Hippocampal formation (tissue), 2 donors: ENCODE measurements around the gene IFFO2.

Experiments
- DNase-seq, 2 donors: peaks; one replicate each; lab custom pipeline; 2025; lab: John Stamatoyannopoulos, UW

Gene IFFO2

DNA sequence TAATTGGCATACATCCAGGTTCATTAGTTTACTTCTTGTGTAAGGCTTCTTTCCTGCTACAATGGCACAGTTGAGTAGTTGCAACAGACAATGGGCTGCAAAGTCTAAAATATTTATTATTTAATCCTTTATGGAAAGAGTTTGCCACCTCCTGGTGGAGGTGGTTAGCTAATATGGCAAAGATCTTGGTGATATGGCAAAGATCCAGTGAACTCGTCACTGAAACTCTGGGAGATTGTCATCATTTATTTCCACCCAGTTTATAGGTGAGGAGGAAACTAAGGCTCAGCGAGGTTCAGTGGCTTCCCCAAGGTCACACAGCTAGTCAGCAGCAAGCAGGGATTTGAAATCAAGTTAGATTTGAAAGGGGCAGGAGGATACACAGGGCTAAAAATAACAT lies 16.1 kb upstream of the IFFO2 start:
- DNase-seq: no peak

DNA sequence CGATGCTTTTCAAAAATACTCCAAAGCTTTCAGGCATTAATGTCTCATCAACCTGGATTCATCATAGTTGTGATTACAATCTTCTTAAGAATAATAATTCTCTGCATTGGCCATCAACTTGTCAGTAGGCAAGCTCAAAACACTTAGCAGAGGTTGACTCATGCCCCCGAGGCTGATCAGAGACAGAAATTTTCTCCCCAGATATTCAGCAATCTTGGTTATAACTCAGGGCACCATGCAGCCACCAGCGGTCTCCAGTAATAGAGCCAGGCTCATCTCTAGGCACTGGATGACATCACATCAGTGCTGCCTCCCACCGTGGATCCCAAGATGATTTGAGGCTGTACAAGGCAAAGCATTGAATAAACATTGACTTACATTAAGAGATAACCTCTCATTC lies 14.3 kb upstream of the IFFO2 start:
- DNase-seq: no peak

DNA sequence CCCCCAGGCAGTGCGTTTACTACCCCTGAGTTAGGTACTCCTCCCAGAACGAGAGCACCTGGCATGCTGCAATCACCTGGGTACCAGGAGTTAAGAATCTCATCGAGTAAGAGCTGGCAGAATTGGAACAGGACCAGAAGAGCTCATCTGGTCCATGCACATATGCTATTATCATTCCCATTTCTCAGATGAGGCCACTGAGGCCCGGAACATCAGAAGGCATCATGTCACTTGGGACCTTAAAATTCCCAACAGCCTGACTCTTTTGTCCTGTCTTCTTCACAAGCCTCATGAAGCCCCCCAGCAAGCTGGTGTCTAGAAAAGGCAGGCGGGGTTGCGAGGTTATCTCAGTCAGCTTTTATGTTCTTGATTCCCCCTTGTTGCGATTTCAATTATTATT lies 13.9 kb upstream of the IFFO2 start:
- DNase-seq: no peak

DNA sequence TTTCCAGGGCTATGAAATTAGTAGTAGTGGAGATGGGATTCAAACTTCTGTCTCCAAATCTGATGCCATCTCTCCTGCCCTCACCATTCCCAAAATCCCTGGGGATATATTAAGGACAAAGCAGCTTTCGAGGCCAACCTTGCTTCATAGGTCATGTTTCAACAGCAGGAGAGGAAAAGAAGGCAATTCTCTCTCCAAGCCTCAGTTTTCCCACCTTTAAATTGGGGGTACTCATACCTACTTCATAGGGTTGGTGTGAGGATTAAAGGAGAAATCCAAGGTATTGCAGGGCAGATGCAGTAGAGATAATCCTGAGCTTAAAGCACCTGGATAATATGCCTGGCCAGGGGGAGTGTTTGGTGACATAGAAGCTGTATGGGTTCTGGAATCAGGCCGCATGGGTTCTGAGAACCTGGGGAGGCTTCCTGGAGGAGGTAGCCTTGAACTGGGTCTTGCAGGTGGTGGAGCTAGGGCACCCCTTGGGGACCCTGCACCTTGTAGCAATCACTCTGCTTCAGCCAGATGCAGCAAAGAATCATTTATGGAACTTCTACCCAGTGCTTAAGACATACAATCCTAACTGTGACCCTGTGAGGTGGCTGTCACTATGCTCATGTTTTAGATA lies 10.7 kb upstream of the IFFO2 start:
- DNase-seq: no peak

DNA sequence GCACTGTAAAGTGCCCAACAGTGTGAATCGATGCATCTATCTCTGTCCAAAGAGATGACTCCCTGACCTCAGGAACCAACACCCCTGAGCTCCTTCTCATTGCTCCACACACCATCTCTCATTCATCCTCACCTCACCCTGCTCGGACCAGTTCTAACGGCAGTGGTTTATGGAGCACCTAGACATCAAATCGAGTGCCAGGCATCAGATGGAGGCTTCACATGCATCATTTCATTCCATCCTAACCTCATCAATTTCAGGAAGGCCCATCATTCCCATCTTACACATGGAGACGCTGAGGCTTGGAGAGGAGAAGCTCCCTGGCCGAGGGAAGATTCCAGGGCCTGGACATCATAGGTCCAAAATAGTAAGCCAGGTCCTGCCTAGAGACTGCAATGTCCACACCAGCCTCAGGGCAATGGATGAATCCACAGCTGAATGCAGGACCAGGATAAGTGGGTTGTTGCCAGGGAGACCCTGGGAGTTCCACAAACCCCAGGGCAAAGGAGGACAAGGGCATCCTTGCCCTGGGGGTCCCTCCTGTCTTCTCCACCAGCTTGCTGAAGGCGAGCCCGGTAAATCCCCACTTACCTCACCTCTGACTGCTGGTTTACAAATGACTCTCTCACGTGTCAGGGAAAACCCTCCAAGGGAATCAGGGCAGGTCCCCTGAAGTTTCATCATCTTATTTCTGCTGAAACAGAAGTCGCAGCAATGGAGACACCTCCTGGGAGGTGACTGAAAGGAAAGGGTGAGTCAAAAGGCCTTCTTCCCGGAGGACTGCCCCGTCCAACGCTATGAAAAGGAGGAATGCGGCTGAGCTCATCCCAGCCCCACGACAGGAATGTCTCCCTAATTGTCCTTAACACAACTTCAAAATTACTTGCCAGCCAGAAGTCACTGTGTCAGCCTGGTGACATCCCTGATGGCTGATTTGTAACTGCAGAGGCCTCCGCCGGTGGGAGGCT lies 9.0 kb upstream of the IFFO2 start:
- no peak for DNase-seq

DNA sequence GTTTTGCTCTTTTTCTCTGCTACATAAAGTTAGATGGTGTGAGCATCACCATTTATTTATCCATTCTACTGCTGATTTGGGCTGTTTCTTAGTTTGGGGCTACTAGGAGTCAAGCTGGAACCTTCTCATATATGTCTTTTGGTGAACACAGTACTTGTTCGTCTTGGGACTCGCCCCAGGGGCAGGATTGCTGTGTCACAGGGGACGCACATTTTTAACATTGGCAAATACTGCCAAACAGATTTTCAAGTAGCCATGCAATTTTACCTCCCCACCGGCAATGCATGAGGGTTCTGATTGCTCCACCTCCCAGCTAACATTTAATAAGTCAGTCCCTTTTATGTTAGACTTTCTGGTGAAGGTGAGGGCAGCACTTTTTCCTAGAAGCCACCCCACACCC lies 7.5 kb upstream of the IFFO2 start:
- DNase-seq: no peak

DNA sequence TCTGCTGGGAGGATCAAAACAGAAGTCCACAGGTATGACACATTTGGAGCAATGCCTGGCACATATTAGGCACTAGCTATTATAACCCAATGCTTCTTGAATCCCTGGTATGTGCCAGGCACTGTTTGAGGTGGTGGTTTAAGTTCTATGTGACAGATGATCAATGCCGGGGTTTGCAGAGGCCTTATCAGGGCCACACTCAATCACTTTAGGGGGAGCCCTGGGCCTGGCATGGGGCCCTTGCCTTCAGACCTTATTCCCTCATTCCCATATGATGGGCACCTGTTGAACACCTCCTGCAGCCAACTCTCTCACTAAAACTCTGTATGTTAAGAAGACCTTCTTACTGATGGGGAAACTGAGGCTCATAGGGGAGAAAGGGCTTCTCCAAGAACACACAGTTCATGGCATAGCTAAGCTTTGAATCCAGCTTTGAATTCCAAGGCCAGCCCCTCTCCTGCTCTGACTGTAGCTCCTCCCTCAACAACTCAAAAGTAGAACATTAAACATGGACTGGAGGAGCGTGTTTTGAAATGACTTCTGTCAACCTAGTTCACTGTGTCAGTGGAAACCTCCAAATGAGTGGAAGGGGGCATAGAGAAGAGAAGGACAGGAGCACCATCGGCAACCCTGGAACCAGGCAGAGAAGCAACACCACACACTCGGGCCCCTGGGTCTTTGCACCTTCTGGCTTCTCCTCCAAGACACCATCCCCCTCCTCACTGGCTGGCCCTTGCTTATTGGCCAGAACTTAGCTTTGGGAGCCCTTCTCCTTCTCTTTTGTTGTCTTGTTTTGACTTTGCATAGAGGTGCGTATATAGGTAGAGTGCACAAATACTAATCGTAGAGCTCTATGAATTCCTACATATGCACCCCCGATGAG lies 6.6 kb upstream of the IFFO2 start:
- DNase-seq: no peak

DNA sequence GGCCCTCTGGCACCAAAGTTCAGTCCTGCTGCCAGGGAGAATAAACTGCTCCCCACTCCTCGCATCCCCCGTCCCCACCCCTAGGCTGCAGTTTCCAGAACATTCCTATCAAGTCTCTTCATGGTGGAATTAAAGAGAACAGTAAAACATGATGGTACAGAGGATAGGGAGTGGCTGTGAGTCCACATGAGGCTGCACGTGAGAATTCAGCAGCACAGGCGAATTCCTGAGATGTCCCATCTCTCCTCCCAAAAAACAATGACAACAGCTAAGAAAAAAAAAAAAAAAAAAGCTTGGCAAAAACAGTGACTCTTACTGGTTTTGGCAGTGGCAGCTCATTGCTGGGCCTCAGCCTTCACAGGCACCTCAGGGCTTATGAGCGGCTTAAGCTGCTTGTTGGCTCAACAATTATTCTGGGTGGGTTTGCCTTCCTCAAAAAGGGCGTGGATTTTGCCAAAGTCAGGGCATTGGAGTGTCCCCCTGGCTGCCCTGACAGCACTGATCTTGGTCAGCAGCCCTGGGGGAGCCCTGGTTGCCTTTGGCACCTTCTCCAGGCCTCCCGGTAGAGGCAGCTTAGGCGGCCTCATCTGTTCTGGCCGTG lies 5.7 kb upstream of the IFFO2 start:
- no peak for DNase-seq

DNA sequence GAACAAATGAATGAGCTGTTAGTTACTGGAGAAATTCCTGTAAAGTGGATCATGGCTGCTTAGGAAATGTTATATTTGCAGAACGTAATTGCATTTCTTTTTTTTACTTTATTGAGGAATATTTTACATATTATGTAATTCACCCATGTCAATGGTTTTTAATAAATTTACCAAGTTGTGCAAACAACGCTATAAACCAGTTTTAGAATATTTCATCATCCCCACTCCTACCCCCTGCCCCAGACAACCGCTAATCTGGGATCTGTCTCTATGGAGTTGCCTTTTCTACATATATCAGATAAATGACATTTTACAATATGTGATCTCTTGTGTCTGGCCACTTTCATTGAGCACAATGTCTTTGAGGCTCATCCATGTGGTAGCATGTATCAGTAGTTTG lies 4.3 kb upstream of the IFFO2 start:
- DNase-seq: no peak

DNA sequence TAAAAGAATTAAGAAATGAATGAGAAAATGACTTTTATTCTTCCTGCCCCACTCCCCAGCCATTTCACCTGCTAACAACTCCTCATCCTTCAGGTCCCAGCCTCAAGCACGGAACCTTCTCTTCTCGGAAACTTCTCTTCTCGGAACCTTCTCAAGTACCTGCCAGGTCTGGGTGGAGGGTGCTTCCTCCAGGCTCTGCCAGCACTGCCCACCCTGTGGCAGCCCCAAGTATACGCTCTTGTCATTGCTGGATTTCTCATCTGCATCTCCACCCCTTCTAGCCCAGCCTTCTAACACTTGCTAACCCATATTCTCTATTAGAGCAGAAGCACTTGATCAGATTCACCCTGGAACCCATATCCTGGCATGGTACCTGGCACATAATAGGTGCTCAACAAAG lies 3.9 kb upstream of the IFFO2 start:
- DNase-seq: no peak

DNA sequence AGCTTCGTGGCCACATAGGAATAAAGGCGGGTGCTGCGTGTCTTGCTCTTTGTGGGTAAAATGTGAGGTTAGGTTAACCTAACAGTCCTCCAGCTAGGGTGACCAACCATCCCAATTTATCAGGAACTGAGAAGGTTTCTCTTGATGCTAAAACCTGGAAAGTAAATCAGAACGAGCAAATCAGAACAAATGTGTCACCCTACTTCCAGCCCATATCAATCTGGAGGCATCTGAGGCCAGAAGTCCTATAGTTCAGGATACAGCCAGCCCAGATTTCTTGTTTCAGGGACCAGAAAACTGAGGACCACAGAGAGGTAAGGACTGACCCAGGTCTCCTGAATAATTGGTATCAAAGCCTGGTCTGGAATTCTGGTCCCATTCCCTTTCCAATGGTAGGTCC lies 3.1 kb upstream of the IFFO2 start:
- no peak for DNase-seq

DNA sequence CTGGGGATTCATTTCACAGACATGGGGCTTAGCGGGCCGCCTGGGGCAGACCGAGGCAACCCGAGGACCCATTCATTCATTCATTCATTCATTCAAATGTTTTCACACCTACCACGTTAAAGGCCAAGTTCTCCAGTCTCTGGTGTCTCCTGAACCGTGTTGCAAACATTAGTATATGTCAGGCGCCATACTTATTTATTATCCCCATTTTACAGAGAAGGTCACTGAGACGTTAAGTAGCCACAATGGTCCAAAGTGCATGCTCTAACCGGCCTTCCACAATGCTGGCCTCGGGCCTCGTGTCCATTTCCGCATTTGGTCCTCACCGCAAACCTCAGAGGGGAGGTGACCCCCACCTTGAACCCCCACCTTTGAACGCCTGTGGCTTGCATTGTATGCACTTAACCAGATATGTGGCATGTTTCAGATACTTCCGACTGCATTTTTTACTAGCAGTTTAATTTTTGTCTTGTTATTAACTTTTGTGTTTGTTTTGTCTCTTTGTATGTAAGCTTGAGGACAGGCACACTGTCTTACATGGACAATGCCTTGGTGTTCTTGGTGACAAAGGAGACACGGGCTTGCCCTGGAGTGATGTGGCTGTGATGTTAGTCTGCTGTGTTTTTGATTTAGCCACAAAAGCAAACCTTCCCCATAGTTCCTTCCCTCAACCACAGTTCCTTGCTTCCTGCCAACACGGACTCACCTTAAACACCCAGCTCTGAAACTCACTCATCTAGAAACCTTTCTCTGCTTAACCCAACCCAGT lies 1.2 kb upstream of the IFFO2 start:
- DNase-seq: no peak

DNA sequence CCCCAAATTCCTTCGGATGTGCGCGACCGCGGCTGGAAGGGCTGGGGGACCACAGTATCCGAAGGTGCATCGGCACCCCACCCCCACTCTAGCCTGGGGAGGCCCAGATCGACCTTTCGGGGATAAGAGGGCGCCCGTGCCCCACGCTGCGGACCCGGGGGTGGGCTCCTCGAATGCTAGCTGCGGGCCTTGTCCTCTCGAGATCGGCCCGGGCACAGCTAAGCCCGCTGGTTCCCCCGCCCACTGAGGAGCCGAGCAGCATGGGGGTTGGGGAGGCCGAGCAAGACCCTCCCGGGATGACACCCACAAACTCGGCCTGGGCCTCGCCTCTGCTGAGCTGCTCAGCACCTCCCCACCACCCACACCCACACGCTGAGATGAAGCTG lies 653 bp upstream of the IFFO2 start:
- DNase-seq: no peak

DNA sequence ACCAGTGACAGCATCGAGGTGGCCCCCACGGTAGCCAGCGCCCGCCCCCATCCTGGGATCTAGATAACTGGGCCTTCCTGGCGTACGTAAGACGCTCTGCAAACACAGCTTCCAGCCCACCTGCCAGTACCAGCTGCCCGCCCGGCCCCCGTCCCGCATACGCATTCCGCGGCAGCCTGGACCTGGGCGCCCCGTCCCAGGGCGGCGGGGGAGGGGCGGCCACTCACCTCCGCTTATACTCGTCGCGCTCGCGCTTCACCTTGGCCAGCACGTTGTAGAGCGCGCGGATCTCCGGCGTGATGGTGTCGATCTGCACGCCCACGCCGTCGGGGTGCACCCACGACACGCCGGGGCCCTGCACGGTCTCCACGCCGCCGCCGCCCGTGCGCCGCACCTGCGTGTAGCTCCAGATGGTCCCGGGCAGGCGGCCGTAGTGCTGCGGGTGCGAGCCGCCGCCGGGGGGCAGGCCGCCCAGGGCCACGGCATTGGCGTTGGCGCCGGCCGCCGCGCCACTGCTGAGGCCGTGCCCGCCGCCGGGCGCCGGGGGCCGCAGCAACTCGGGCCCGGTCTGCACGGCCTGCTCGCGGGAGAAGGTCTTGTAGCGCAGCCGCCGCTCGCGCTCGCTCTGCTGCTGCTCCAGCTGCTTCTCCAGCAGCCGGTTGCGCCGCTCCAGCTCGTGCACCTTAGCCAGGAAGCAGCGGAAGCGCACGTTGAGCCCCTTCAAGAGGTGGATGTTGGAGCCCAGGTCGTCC lies 859 bp downstream of the IFFO2 start:
- DNase-seq: no peak

DNA sequence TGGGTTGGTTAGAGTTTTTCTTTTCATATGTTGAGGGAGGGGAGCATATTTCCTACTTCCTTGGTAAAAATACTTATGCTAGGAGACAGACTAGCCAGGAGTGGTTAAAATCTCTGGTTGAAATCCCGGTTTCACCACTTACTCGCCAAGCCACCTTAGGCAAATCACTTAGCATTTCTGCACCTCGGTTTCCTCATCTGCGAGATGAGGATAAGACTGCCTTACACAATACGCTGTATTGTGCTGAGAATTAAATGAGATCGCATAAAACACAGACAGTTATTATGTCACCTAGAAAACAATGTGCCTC lies 1.4 kb downstream of the IFFO2 start:
- DNase-seq: no peak

DNA sequence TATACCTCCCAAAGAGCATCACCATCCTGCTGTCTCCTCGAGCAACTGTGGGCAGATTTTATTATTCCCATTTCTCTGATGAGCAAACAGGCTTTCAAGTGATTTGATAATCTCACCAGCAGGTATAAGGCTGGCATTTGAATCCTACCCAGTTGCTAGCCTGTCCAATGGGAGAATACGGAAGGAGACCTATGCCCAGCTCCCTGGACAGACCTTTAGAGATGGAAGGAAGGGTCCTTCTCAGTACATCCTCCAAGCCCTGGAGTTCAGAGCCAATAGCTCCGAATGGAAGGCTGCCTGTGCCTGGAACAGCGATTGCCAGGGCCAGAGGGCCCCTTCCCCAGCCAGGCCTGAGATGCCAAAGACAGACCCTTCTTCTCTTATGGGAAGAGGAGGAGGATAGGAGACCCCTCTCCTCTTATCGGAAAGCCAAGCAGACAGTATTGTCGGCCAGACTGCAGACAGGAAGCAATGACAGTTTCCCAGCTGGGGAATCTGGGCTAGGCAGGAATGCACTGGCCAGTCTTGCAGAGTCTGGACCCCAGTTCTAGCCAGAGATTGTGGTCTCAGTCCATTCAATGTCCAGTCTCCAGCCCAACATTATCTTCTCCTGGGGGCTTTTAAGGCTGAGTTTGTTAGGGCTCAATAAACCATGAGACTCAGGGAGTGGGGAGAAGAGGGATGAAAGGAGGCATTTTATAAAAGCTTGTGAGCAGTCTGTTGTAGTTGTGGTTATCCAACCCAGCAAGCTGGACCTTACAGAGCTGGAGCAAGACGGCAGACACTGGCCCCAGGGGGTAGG lies 2.0 kb downstream of the IFFO2 start:
- DNase-seq: no peak

DNA sequence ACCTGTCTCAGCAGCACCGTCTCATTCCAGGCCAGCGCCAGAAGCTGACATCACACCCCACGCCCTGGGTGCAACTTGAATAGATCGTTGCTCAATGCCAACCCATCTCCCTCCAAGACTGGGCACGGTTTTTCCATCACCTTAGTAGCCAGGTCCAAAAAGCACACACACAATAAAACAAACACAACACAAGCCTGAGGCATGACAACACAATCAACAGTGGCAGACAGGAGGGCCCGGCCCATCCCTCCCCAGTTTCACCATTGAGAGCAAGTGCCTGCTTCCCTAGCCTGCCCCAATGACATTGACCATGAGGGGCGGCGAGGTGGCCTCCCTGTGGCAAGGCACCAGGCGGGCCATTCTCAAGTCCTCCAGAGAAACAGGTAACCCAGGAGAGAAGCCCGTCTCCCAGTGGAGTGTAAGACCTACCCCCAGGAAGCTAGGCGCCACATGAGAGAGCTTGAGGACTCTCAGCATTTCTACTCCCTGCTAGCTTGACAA lies 2.7 kb downstream of the IFFO2 start:
- no peak for DNase-seq

DNA sequence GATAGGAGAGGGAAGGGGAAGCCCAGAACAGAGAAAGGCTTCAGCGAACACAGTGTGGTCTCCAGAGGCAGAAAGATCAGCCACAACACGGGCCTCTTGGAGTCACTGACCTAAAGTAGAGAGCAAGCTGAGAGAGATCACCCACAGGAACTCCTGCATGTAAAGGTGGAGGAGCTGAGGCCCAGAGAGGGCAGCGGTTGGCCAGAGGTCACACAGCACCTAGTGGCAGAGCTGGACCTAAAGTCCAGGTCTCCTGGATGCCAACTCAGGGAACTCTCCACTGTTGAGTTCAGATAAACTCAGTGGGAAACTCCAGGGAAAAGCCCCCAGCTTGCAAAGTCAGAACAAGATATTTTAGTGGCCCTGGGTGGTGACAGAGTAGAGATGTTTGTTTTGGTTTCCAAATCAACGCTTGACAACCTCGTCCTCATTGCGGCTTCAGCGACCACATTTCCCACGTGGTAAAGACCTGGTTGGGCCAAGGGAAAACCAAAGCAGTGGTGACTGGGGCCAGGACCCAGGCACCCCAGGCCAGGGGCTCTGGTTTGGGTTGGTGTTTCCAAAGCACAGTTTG lies 4.6 kb downstream of the IFFO2 start:
- no peak for DNase-seq

DNA sequence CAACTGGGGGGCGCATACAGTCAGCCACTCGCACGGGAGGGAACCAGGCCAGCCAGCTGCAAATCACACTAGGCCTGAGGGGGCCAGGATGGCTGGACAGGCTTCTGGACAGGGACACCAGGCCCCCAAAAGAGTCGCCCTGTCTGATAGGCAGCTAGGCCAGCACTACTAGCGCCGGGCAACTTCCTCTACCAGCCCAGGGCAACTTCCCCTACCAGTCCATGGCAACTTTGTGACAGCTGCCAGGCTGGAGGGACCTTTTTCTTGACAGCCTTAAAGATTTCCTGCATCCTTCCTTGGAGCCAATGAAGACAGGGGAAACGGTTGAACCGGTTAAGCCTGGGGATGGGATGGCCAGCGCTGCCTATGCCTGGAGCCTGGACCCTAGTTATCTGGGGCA lies 5.1 kb downstream of the IFFO2 start:
- DNase-seq: no peak
